ENCODE results near the gene MORN3.
"Not testable (repeated sequence)": the region's sequence is repeated elsewhere in the genome, so short reads cannot be mapped to it uniquely, and the experiment has no call there.

Gene MORN3

GRCh38 chr12:121637231-121637914 lies 32.1 kb downstream of the MORN3 start:
- DNase-seq = peak; percentile 24

DNA sequence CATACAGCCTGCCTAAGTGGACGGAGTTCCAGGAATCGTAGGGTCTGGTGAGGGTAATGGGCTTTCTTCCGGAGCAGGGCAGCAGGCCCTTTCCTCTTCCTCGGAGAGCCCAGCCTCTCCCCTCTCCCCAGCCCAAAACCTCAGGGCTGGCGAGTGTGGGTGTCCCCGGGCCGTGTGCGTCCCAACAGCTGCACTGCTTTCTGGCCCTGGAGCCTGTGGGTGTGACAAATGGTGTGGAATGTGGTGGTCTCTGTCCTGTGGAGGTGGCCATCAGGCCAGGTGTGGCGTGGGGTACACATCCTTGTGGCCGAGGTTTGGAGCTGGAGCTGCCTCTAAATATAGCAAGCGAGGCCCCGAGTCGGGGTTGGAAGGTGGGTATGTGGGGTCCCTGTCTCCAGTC lies 34.6 kb downstream of the MORN3 start:
- no peak for DNase-seq

DNA sequence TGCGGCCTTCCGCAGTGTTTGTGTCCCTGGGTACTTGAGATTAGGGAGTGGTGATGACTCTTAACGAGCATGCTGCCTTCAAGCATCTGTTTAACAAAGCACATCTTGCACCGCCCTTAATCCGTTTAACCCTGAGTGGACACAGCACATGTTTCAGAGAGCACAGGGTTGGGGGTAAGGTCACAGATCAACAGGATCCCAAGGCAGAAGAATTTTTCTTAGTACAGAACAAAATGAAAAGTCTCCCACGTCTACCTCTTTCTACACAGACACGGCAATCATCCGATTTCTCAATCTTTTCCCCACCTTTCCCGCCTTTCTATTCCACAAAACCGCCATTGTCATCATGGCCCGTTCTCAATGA lies 35.6 kb downstream of the MORN3 start:
- not testable (repeated sequence) for DNase-seq

GRCh38 chr12:121632069-121632970 lies 37.1 kb downstream of the MORN3 start:
- DNase-seq = no peak

DNA sequence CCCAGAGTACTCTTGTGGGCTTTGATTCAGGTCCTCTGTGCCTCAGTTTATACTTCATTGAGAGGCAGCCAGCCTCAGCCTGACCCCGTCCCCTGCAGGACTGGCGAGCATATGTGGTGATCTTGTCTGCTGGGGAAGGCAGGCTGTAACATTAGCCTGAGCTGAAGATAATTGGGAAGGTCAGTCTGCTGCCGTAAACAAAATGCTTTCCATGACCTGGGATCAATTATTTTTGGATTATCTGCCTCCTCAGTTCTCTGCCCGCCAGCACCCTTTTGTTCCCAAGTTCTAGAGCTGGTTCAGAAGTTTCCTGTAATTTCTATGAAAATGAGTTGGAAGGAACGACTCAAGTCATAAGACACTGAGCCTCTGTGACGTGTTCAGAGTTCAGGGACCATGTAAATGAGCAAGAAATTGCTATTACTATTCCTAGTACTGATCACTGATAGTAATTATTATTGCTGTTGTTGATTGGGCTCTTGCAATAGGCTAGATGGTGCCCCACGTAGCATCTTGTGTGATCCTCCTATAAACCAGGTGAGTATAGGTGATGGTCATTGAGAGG lies 38.6 kb downstream of the MORN3 start:
- DNase-seq = no peak

DNA sequence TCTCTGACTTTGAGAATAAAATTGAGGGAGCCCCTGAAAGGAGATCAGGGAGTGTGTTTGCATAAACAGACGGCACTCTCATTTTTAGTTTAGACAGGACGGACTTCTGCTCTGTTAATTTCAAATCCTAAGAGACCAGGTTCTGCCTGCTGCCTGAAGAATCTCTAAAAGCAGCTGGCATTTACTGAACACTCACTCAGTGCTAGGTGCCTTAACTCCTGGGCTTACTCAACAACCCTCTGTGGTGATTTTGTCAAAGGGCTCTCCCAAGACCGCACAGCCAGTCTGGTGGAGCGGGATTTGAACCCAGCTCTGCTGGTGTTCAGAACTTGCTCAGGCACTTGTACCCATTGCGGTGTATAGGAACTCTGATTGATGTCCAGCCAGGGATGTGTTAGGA lies 40.9 kb downstream of the MORN3 start:
- no peak for DNase-seq

DNA sequence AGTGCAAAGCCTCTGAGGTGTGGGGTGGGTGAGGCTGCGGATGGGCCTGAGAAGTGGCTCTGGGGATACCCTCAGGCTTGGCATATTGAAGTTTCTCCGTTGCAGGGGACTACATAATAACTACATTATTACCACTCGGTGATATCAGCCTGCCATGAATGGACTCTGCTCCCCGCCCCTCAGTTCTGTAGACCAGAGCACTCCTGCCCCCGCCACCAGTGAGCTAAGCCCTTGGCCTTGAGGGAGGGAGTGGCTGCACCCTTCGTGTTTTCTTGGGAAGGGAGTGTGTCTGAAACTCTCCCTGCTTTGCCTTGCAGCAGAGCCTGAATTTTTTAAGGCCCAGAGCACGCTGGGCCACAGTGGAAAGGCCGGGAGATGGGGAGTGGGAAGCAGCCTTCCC lies 41.4 kb downstream of the MORN3 start:
- DNase-seq = no peak

GRCh38 chr12:121626853-121627640 lies 42.4 kb downstream of the MORN3 start:
- peak; percentile 74 for DNase-seq

GRCh38 chr12:121626087-121626852 lies 43.2 kb downstream of the MORN3 start, which contains the start of gene ORAI1:
Gene ORAI1 (plus strand): TSS chr12:121626530.
- DNase-seq = peak; percentile 96

DNA sequence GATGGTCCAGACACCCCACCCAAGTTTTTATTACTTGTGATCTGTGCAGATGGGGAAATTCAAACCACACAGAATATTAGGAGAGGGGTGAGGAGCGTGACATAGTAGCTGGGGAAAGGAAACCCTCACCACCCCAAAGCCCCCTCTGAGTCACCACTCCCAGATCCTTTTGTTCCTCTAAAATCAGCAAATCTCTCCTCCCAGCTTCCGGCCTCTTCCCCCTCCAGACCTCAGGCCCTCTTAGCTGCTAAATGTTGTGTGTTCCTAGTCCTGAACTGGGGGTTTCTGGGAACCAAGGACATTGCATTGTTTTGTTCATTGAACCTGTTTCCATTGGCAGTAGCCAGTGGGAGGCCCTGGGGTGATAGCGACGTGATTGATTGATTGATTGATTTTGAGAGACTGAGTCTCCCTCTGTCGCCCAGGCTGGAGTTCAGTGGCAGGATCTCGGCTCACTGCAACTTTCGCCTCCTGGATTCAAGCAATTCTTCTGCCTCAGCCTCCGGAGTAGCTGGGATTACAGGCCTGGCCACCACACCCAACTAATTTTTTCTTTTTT lies 49.0 kb downstream of the MORN3 start:
- no peak for DNase-seq

GRCh38 chr12:121618659-121619233 lies 50.7 kb downstream of the MORN3 start:
- DNase-seq = no peak

DNA sequence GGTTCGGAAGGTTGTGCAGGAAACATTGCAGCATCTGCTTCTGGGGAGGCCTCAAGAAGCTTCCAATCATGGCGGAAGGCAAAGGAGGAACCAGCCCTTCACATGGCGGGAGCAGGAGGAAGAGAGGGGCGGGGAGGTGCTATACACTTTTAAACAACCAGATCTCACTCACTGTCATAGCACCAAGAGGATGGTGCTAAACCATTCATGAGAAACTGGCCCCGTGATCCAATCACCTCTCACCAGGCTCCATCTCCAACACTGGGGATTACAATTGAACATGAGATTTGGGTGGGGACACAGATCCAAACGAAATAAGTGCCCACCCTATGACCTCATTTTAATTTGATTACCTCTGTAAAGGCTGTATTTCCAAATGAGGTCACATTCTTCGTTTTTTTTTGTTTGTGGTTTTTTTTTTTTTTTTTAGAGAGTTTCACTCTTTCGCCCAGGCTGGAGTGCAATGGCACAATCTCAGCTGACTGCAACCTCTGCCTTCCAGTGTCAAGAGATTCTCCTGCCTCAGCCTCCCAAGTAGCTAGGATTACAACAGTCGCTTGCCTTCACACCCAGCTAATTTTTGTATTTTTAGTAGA lies 54.5 kb downstream of the MORN3 start:
- no peak for DNase-seq

DNA sequence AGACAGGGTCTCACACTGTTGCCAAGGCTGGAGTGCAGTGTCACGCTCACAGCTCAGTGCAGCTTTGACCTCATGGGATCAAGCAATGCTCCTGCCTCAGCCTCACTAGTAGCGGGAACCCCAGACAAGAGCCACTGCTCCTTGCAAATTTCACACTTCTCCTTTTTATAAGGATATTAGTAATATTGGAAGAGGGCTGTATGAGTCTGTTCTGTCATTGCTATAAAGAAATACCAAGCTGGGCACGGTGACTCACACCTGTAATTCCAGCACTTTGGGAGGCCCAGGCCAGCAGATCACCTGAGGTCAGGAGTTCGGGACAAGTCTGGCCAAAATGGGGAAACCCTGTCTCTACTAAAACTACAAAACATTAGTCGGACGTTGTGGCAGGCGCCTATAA lies 56.0 kb downstream of the MORN3 start:
- no peak for DNase-seq

DNA sequence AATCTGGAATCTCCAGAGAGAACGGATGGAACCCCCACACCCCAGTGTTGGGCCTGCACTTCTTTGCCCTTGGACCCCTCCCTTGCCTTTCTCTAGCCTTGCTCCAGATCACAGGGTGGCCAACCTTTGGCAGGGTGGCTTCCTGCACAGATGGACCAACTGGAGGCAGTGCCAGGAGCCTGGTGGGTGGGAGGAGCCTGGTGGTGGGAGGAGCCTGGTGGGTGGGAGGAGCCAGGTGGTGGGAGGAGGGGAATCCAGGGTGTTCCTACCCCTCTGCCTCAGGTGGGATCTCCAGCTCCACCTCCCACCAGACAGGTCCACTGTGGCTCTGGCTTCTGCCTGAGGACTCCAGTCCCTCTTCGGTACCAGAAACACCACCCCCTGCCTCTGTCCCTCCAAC lies 58.1 kb downstream of the MORN3 start:
- no peak for DNase-seq

GRCh38 chr12:121610239-121611149 lies 59.0 kb downstream of the MORN3 start:
- no peak for DNase-seq

GRCh38 chr12:121608301-121608700 lies 61.2 kb downstream of the MORN3 start:
- no peak for DNase-seq

DNA sequence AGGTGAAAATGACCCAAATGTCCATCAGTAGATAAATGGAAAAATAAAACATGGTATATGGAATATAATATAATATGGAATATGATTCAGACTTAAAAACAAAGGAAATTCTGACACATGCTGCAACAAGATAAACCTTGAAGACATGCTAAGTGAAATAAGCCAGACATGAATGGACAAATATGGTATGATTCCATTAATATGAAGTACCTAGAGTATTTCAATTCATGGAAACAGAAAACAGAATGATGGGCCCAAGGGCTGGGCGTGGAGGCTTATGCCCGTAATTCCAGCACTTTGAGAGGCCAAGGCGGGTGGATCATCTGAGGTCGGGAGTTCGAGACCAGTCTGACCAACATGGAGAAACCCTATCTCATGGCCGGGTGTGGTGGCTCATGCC lies 65.9 kb downstream of the MORN3 start:
- no peak for DNase-seq

DNA sequence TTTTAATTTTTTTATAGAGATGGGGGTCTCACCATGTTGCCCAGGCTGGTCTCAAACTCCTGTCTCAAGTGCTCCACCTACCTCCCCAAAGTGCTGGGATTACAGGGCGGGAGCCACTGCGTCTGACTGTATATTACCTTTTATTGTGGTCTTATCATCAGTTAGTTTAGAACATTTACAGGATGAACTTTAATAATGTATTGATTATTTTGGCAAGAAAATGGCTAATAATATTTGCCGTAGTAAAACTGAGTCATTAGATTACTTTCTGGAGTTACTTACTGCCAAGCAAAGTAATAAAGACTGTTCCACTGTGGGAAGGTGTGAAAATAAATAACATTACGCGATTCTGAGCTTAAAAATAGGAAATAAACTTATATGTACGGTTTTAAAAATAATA lies 66.7 kb downstream of the MORN3 start:
- no peak for DNase-seq

- DNase-seq = no peak
Measured at GRCh38 chr12:121600702-121601336, 68.6 kb downstream of the MORN3 start.
